Mesodermal cell (in vitro differentiated cells): ENCODE results near the gene SPRED2.

ENCODE experiments used
- H3K27ac ChIP-seq: 2 replicates; pipeline ENCODE4 v1.7.0; 2013; ENCODE audit warnings: mild to moderate bottlenecking, low read depth, low read length, moderate library complexity; ENCODE audit not compliant: severe bottlenecking
- H3K36me3 ChIP-seq: 2 replicates; pipeline ENCODE4 v1.7.1; 2013; ENCODE audit warnings: mild to moderate bottlenecking, low read length, moderate library complexity; ENCODE audit not compliant: control insufficient read depth, insufficient read depth
- H3K4me1 ChIP-seq: one replicate; pipeline ENCODE4 v1.7.1; 2013; ENCODE audit warnings: mild to moderate bottlenecking, low read length; ENCODE audit not compliant: insufficient read depth, control insufficient read depth, poor library complexity, severe bottlenecking
- H3K4me3 ChIP-seq: 2 replicates; pipeline ENCODE4 v1.7.0; 2013; ENCODE audit warnings: low read length, control low read depth, mild to moderate bottlenecking; ENCODE audit not compliant: insufficient read depth, poor library complexity, severe bottlenecking; ENCODE audit errors: extremely low read depth
- H3K9me3 ChIP-seq: 2 replicates; pipeline ENCODE4 v1.7.1; 2013; ENCODE audit warnings: mild to moderate bottlenecking, low read length, moderate library complexity; ENCODE audit not compliant: control insufficient read depth
- WGBS, 2 experiments: methylation state at CpG; one replicate each; pipeline ENCODE4 v1.1.5; 2013; ENCODE audit warnings: missing lambda C conversion rate in 2 of 2; ENCODE audit not compliant: insufficient coverage in 2 of 2; 5-methylcytosine and 5-hydroxymethylcytosine counted together

SPRED2 gene

DNA sequence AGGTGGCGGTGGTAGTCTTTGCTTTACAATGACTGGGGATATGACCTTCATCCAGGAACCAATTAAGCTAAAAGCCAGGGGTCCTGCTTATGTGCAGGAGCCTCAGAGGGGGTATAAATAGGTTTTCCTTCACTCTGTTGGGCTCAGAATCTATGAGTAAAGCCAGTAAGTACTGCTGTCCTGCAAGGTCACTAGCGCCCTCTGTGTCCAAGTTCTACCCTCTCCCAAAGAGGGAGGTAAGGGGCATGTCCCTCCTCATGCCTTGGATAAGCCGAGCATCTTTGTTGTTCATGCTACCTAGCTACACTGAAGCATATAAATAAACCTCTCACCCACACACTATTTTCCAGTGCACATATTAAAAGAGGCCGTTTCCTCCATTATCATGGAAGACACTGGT lies 79.4 kb downstream of the SPRED2 start:
- Histone ChIP-seq H3K4me1 (peaks cover 83% of the 10 kb centered on the region), H3K36me3 (peaks cover 1% of the 10 kb centered on the region), H3K27ac (no peak overlapping the region), H3K9me3 (no peaks in the 10 kb centered on the region), H3K4me3 (no peak overlapping the region)
- 85 to 89% methylated on average over 3 of the region's 4 CpGs for WGBS, 2 experiments

DNA sequence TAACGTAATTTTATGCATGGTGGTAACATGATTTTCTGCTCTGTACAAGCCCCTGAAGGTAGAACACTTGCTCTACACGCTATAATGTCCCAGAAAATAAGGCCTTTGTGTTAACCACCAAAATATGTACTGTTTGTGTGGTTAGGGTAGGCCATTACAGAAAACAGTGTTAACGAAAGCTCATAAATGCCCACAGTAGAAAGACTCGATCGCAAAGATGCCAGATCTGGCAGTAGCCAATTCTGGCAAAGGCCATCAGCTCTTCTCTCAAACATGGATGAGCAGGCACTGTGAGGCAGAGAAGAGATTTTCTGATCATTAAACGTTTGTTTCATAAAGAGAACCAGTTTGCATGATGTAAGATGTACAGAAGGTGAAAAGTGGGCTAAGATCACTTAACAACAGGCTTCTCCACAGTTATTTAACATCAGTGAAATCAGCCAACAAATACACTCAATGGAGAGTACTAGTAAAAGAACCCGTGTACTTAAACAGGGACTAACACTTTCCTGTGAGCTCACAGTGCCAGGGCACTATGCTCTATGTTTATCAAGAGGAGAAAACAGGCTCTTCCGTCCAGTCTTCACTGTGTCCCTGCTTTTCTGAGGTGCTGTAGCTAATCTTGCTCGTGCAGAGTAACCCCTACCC lies 80.3 kb downstream of the SPRED2 start:
- 83 to 97% methylated on average over 6 to 8 of the region's 9 CpGs for WGBS, 2 experiments
- peaks cover 73% of the 10 kb centered on the region for H3K4me1 ChIP-seq
- H3K27ac ChIP-seq = peak overlapping the region; percentile 51
- H3K9me3 ChIP-seq = no peaks in the 10 kb centered on the region
- H3K36me3 ChIP-seq = peaks cover 8% of the 10 kb centered on the region
- H3K4me3 ChIP-seq = no peak overlapping the region

DNA sequence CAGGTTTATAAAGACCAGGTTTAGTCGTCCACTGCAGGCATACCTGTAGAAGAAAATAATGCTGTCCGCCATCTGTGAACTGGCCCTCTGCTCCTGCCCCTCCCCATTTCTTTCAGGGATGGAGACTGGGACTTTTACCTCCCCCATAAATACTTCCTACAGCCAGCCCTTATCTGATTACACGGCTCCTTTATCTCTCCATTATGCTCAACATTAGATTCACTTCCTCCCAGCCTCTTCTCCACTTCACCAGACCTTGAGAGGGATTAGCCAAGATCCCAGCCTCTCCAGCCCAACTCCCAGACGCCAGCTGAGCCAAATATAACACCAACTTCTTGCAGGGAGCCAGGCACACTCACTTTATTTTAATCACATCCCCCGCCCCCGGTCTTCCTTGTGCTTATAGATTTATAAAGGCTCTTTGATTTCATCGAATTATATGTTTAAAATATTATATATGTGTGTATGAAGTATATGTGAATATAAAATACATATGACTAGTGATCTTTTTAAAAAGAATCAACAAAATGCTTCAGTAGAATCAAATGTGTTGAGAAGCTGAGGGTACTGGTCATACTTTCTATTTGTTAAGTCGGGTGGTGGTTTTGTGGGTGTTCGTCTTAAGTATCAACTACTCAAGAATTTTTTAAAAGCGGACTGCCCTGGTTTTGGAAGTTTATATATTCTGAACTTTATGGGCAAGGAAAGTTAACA lies 81.0 kb downstream of the SPRED2 start:
- Histone ChIP-seq H3K36me3 (peaks cover 8% of the 10 kb centered on the region), H3K27ac (peak overlapping the region; percentile 90), H3K4me3 (no peak overlapping the region), H3K4me1 (peaks cover 69% of the 10 kb centered on the region), H3K9me3 (no peaks in the 10 kb centered on the region)
- 49 to 55% methylated on average over 5 to 7 of the region's 10 CpGs for WGBS, 2 experiments

DNA sequence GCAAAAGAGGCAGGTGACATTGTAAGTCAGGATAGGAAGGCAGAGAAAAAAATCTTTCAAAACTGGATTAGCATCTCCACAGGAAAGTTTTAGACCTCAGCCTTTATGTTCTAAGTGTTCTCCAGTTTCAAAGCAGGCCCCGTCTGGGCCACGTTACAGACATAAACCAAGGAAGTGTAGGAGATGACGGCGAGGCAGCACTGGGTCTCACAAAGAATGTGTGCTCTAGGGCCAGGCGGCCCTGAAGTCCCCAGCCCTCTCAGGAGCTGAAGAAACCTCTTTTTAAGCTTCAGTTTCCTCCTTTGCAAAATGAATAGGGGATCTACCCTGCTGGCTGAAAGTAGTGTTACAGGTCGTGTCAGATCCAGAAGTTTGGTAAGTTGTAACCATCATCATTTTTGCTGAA lies 81.7 kb downstream of the SPRED2 start:
- H3K27ac ChIP-seq = peak overlapping the region; percentile 90
- H3K4me1 ChIP-seq = peaks cover 66% of the 10 kb centered on the region
- no peak overlapping the region for H3K4me3 ChIP-seq
- H3K9me3 ChIP-seq = no peaks in the 10 kb centered on the region
- H3K36me3 ChIP-seq = peaks cover 12% of the 10 kb centered on the region
- 11 to 43% methylated on average over 4 of the region's 6 CpGs for WGBS, 2 experiments

DNA sequence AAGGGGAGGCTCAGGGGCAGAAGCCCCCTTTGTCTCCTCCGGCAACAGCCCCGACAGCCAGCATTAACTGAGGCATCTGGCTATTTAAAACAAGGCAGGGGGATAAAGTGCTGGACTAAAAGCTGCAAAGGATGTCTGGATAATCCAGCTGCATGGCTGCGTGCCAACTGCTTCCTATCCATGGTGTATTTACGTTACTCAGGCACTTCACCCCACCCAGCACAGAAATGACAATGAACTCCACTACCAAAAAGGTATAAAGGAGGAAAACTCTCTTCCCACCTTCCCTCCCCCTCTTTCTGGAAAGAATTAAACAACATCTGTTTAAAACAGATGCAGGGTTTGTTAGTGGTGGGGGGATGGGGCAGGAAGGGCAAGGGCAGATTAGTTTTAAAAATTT lies 82.5 kb downstream of the SPRED2 start:
- H3K4me1 ChIP-seq = peaks cover 62% of the 10 kb centered on the region
- H3K4me3 ChIP-seq = no peak overlapping the region
- no peaks in the 10 kb centered on the region for H3K9me3 ChIP-seq
- H3K36me3 ChIP-seq = peaks cover 19% of the 10 kb centered on the region
- H3K27ac ChIP-seq = peak overlapping the region; percentile 90
- 57 to 72% methylated on average over 2 to 3 of the region's 4 CpGs for WGBS, 2 experiments

DNA sequence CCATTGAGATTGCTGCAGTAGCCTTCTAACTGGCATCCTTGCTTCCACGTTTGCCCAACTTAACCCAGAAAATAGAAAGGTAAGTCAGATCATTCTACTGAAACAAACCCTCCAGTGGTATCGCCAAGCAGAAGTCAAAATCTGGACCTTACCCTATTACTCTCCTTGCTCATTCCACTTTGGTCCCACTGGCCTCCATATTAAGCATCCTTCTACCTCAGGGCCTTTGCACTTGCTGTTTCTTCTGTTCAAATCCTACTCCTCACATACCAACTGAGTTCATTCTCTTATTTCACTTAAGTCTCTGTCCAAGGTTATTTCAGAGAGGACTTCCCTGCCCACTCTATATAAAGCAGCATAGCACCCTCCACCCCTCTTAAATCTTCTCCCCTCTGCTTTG lies 84.5 kb downstream of the SPRED2 start:
- Histone ChIP-seq H3K36me3 (peaks cover 36% of the 10 kb centered on the region), H3K9me3 (no peaks in the 10 kb centered on the region), H3K27ac (no peak overlapping the region), H3K4me3 (no peak overlapping the region), H3K4me1 (peaks cover 51% of the 10 kb centered on the region)
- WGBS, 2 experiments = 94 to 100% methylated on average over 1 to 2 of the region's 2 CpGs

DNA sequence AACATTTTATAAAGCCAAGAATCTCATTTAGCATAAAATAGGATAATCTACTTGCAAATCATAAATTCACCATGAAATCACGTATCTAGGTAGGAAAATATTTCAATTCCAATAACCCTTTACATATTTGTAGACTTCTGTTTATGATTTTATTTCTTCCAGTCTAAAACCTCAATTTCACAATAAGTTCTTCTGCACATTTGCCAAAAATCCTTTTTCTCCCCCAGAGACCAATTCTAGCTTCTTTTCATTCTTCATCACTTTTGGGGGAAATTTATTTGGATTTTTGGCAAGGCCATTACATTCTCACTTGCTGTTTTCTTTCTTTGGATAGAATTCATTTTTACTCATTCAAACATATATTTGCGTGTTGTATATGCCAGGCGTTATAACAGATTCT lies 86.8 kb downstream of the SPRED2 start:
- Histone ChIP-seq H3K27ac (no peak overlapping the region), H3K4me3 (no peak overlapping the region), H3K9me3 (no peaks in the 10 kb centered on the region), H3K4me1 (peaks cover 37% of the 10 kb centered on the region), H3K36me3 (peaks cover 52% of the 10 kb centered on the region)
- 97% methylated on average over 3 of the region's 3 CpGs; no CpG with 5 or more reads in 1 of the 2 experiments for WGBS, 2 experiments

DNA sequence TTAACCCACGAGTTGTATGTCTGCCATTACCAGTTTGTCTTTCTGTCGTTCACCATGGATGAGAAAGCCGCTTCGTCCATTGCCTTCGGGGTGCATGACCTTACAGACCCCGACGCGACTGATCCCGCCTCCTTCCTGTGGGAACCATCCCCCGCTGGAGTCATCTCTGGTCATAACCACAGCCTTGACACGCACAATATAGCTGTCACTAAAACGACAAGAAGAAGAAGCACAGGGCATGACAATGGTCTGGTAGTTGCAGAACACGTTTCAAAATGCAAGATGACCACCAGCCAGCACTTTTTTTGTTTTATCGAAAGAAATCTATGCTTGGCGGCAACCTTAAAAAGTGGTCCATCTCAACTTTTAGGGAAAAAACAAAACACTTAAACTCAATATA lies 87.7 kb downstream of the SPRED2 start:
- Histone ChIP-seq H3K36me3 (peaks cover 61% of the 10 kb centered on the region), H3K27ac (no peak overlapping the region), H3K4me1 (peaks cover 27% of the 10 kb centered on the region), H3K9me3 (no peaks in the 10 kb centered on the region), H3K4me3 (no peak overlapping the region)
- WGBS, 2 experiments = 76 to 77% methylated on average over 10 to 14 of the region's 15 CpGs

DNA sequence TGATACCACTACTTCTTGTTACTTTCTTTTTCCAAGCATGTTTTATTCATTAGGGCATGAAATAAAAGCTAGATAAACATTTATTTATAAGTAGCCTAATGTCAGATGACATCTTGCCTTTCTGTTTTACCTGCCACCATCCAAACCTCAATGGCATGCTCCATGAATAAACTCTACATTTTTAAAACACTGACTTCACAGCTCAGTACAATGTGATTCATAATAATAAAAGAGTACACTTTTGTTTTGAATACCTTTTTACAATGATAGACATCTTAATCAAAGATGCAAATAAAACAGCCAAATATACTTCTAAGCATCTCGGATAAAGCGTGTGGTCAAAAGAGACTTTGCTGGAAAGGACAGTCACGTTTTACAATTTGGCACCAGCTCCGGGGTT lies 88.2 kb downstream of the SPRED2 start:
- 91 to 95% methylated on average over 4 of the region's 4 CpGs for WGBS, 2 experiments
- H3K36me3 ChIP-seq = peaks cover 61% of the 10 kb centered on the region
- peaks cover 22% of the 10 kb centered on the region for H3K4me1 ChIP-seq
- H3K27ac ChIP-seq = no peak overlapping the region
- H3K4me3 ChIP-seq = no peak overlapping the region
- no peaks in the 10 kb centered on the region for H3K9me3 ChIP-seq

DNA sequence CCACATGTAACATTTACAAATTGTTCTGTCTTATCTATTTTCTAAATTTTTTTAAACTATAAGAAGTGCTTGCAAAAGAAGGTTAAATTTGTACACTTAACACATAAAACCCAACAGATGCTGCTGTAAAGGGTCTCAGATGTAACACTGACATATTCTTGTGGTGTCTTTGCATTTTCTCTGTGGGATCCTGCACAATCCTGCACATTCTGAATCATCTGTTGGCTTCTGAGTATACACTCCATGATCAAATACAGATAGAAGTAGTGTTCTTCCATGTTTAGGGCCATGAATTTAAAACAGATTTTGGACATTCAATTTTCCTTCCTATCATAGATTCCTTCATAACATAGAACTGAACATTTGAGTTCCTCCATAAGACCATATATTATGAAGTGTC lies 89.0 kb downstream of the SPRED2 start:
- Histone ChIP-seq H3K4me3 (no peak overlapping the region), H3K27ac (no peak overlapping the region), H3K36me3 (peaks cover 61% of the 10 kb centered on the region), H3K4me1 (peaks cover 17% of the 10 kb centered on the region), H3K9me3 (no peaks in the 10 kb centered on the region)
